Fibroblast of peridontal ligament (primary cell): ENCODE measurements around the gene CREB3.

Experiments
- DNase-seq: peaks from one replicate; pipeline ENCODE4 v3.0.0-alpha.2; 2010; ENCODE audit errors: extremely low read depth

Gene CREB3

GRCh38 chr9:35725362-35725761, 7.1 kb upstream of the CREB3 start:
- no peak for DNase-seq

DNA sequence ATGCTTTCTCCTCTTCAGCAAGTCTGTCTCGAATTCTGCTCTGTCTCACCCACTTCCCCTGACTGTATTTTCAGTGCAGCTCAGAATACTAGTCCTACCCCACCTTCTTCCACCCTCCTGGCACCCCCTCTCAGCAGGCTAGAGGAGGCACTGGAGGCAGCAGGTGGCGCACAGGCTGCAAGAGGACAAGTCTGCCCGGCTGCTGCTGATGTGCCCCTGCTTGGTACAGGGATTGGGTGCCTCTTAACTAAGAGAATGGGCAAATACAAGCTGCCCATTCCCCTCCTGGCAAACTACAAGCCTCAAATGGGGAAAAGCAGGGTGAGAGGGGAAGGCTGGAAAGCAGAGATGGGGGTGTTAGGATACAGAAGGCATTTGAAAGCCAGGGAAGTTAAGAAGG, 5.5 kb upstream of the CREB3 start:
- DNase-seq: peak; percentile 60

- peak; percentile 7 for DNase-seq
Measured at GRCh38 chr9:35727676-35728040, 4.8 kb upstream of the CREB3 start.

DNA sequence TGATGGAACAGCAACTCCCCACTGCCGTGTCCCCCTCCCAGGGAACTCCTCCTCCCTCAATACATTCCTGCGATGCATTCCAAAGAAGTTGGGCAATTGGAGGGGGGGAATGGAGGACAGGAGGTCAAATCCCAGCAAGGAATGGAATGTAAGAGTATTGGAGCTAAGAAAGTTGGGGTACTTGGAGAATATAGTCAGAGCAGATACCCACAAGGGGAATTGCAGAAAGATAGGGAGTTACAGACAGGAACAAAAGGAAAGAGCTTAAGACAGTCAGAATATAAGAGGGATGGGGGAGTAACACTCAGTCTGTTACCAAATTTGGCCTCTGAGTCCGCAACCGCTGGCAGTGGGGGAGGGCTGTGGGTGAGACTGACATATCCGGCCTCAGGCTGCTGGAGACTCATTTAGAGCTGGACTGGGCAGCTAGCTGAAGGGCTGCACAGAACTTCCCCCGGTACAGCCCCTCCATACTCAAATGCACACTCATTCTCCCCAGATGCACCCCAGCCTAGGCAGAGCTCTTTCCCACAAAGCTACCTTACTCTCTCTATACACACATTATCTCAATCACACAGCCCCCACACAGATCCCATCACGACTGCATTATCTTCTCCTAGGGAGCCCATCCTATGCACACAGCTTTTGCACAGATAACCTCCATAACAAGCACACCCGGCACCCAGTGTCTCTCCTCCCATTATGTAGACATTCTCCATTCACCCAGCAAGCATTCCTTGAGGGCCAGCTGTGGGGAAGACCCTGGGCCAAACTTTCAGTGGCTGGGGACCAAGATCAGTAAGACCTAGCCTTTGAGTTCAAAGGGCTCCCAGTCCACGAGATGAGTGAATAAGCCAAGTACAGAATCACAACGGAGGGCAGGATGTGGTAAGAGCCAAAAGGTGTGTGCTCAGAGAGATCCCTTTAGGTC, 4.2 kb upstream of the CREB3 start:
- peak; percentile 91 for DNase-seq

- peak; percentile 31 for DNase-seq
Measured at GRCh38 chr9:35729101-35729500, 3.4 kb upstream of the CREB3 start.

DNA sequence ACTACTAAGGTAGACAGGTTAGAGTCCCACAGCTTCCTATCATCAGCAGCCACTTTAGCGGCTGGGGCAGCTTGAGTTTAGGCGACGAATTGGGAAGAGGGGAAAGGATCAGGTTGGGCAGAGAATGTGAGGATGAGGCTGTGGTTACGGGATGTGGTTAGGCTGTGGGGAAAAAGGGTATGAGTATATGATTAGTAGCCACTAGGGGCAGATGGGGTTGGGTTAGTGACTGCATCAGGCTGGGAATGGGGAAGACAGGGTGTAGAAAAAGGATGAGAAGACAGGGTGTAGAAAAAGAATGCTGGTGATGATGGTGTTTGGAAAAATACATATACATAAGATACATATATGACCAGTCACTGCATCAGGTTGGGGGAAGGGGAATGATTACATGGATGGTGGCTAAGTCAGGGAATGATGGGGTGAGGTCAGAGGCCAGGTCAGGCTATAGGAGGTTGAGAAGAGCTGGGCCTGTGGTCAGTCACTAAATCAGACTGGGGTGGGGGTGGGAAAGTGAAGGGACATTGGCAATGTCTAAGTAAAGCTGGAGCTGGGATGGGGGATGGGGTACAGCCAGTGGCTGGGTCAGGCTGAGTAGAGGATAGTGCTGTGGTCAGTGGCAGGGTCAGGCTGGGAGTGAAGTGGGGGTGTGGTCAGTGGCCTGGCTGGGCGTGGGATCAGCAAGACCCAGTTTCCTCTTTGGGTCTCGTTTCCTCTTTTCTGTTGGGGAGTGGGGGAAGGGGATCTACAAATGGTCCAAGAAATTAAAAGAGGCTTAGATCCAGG, 2.6 kb upstream of the CREB3 start:
- DNase-seq: peak; percentile 86

GRCh38 chr9:35730486-35730854, 2.0 kb upstream of the CREB3 start:
- DNase-seq: peak; percentile 10

DNA sequence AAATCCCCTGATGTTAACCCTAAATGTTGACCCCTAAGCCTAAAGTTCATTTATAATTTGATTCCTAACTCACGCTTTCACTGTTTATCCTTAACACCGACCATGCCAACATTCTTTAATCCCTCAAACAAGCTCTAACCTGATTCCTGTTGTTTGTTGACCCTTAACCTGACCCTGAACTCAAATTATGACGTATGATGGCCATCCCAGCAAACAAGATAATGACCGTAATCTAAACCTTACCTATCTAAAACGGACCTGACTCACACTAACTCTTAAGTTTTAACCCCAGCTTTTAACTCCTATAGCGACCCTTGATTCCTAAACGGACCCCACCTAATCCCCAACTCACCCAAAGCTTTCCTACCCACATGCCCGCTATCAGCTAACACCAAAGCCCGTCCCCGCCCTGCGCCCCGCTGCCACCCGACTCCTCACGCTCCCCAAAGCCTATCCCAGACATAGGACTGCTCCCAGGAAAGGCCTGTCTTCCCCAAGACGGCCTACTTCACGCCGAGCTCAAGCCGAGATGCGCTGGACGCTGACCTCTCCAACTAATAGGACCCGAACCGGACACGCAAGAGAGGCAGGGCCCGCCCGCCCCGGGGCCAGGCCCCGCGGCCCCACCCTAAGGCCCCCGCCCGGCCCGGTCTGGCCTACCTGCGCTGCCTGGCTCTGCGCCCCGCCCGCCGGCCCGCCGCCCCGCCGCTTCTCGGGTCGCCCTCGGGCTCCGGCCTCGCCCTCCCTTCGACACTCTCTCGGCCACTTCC, 866 bp upstream of the CREB3 start:
- peak; percentile 43 for DNase-seq

DNA sequence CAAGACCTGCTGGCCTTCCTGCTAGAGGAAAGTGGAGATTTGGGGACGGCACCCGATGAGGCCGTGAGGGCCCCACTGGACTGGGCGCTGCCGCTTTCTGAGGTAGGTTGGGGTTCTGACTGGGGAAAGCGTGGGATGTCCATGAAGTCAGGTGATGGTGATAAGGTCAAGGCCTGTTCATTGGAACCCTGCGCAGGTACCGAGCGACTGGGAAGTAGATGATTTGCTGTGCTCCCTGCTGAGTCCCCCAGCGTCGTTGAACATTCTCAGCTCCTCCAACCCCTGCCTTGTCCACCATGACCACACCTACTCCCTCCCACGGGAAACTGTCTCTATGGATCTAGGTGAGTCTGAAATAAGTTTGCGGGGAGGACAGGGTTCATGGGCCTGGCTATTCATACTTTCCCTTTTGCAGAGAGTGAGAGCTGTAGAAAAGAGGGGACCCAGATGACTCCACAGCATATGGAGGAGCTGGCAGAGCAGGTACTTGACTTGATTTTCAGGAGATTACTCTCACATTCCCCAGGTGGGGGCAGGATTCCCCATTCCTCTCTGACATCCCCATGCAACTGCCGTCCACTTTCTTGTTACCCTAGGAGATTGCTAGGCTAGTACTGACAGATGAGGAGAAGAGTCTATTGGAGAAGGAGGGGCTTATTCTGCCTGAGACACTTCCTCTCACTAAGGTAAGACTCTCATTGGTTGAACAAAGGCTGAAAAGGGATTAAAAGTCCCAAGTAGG, 505 bp downstream of the CREB3 start:
- peak; percentile 54 for DNase-seq

DNA sequence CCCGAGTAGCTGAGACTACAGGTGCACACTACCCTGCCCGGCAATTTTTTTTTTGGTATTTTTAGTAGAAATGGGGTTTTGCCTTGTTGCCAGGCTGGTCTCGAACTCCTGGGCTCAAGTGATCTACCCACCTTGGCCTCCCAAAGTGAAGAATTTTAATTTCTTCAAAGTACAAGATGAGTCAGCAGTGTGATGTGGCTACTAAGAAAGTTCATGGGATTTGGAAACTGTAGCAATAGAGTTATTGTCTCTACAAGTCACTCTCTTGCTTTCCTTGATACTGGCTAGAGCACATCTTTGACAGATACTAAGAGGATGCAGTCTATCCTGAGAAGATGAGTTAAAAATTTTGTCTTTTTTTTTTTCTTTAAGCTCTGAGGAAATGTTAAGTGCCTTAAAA, 1.6 kb downstream of the CREB3 start:
- no peak for DNase-seq

DNA sequence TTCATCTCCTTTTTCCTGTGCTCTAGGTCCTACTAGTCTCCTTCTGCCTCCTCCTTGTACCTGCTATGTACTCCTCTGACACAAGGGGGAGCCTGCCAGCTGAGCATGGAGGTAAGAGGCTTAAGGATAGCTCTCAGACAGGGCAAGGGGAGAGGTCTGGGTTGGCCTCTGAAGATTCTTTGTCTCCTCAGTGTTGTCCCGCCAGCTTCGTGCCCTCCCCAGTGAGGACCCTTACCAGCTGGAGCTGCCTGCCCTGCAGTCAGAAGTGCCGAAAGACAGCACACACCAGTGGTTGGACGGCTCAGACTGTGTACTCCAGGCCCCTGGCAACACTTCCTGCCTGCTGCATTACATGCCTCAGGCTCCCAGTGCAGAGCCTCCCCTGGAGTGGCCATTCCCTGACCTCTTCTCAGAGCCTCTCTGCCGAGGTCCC, 3.8 kb downstream of the CREB3 start:
- DNase-seq: peak; percentile 74

GRCh38 chr9:35737143-35737542, 4.7 kb downstream of the CREB3 start:
- no peak for DNase-seq

DNA sequence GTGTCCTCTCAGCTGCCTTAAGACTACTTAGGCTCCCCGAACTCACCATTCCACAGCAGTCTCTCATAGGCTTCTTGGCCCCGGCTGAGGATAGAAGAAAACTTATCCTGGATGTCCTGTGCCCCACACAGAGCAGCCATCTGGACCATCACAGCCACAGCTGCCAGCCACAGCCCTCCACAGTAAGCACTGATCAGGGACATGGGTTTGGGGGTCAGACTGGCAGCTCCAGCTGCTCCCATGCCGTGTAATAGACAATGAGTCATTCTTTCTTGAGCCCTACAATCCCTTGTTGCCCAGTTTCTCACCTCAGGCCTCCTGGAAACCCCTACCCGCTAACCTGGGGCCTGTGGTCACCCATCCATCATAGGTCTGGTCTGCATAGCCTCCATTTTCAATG, 5.7 kb downstream of the CREB3 start:
- DNase-seq: no peak

- no peak for DNase-seq
Measured at GRCh38 chr9:35738924-35739323, 6.5 kb downstream of the CREB3 start.

DNA sequence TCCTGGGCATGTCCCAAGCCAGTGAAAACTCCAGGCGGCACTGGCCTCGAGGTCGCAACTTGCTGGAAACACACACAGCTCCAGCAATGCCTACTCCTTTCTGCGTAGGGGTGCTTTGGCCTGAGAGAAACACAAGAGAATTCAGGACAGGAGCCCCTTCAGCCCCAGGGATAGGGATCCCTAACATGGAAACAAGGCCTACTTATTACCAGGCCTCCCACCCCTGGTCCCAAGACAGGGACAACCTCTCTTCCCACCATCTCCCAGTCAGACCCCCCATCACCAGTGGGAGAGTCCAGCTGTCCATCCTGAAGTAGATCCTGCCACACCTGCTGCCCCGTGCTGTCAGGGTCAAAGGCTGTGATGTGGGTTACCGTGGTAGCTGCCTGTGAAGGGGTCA, 7.8 kb downstream of the CREB3 start:
- no peak for DNase-seq

GRCh38 chr9:35741740-35742139, 9.3 kb downstream of the CREB3 start:
- no peak for DNase-seq

GRCh38 chr9:35743452-35743851, 11.0 kb downstream of the CREB3 start:
- no peak for DNase-seq

DNA sequence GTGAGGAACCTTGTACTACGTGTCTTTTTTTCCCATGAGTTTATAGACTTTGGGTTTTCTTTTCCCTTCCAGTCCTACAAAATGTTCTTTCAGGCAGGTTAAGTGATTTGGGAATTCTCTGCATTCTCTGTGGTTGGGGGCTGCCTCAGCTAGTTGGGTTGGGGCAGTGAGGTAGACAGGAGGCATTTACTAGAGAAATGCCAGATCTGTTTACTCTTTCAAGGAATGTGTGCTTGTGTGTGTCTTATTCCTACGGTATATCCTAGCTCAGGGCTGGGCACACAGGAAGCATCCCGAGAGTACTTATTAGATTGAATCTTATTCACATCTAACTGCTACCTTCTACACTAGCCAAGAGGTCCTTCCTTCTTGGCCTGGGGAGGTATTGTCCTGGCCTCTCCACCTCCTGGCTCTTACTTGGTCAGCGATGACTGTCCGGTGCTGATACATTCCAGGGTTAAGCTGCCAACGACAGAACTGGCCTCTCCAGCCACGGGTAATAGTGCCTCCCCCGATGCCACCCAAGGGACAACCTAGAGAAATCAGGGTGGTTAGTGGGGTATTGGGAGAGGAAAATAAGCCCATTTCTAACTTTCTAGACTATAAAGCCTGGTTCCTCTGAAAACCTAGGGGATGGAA, 11.5 kb downstream of the CREB3 start:
- DNase-seq: no peak

- DNase-seq: no peak
Measured at GRCh38 chr9:35745569-35745968, 13.1 kb downstream of the CREB3 start.

- no peak for DNase-seq
Measured at GRCh38 chr9:35746583-35746982, 14.1 kb downstream of the CREB3 start.

GRCh38 chr9:35748242-35748857, 15.9 kb downstream of the CREB3 start:
- no peak for DNase-seq
